H1 (cell line): ENCODE results near the gene CEL. TPM values are rescaled to one million over a fixed set of nuclear protein-coding genes. Genes with fewer than 3 reads are reported as not detected.

Experiments used
- CTCF ChIA-PET: fragments of 300-600 bp; sonication (Branson Sonifier 250); formaldehyde crosslinking; loops from one replicate; lab custom pipeline; 2021; ENCODE audit not compliant: partially characterized antibody; lab: Charles Lee
- POLR2A ChIA-PET: fragments of 300-600 bp; sonication (Branson Sonifier 250); formaldehyde crosslinking; loops from one replicate; lab custom pipeline; 2021; ENCODE audit warnings: inconsistent platforms; ENCODE audit not compliant: partially characterized antibody; lab: Charles Lee
- DNase-seq, 2 experiments: peaks; one replicate each; pipeline versions ENCODE4 v3.0.0 to v3.0.0-alpha.2; 2010 to 2022; ENCODE audit warnings: low spot score in 2 of 2, low read depth in 1 of 2, mixed read lengths in 1 of 2
- FAIRE-seq: peaks from 2 replicates; lab custom pipeline; 2011; peaks lifted over from hg19 to GRCh38; lab: Jason Lieb, UNC
- H2AFZ ChIP-seq: 2 replicates; pipeline ENCODE4 v1.8.1; 2012; ENCODE audit warnings: low read length, inconsistent platforms
- H2AK5ac ChIP-seq: 2 replicates; pipeline ENCODE4 v1.6.1; 2013; ENCODE audit warnings: low read depth, low read length
- H2BK120ac ChIP-seq: replicated peaks from 2 replicates; pipeline ENCODE3; 2013; ENCODE audit warnings: low read depth, low read length, inconsistent platforms
- H2BK12ac ChIP-seq: 2 replicates; pipeline ENCODE4 v1.6.1; 2013; ENCODE audit warnings: low read depth, low read length
- H2BK15ac ChIP-seq: 2 replicates; pipeline ENCODE4 v1.6.1; 2013; ENCODE audit warnings: low read length
- H2BK20ac ChIP-seq: 2 replicates; pipeline ENCODE4 v1.6.1; 2013; ENCODE audit warnings: low read length
- H2BK5ac ChIP-seq: 2 replicates; pipeline ENCODE4 v1.6.1; 2013; ENCODE audit warnings: low read depth, low read length
- H3K14ac ChIP-seq: 2 replicates; pipeline ENCODE4 v1.6.1; 2013; ENCODE audit warnings: inconsistent platforms; ENCODE audit not compliant: insufficient read length
- H3K18ac ChIP-seq: 2 replicates; pipeline ENCODE4 v1.6.1; 2013; ENCODE audit warnings: low read length; ENCODE audit errors: extremely low read depth
- H3K23ac ChIP-seq: 2 replicates; pipeline ENCODE4 v1.6.1; 2013; ENCODE audit warnings: inconsistent platforms; ENCODE audit not compliant: insufficient read length
- H3K23me2 ChIP-seq: 2 replicates; pipeline ENCODE4 v1.6.1; 2013; ENCODE audit warnings: low read depth, low read length
- H3K27ac ChIP-seq: 2 replicates; pipeline ENCODE4 v1.6.1; 2011; ENCODE audit warnings: low read depth, low read length, inconsistent platforms
- H3K27me3 ChIP-seq, 4 experiments: replicated peaks in 1 of 4; 1 replicate in 1 of 4; 2 replicates in 3 of 4; pipeline versions ENCODE4 v1.6.1 to v1.8.1; 2011 to 2013; ENCODE audit warnings: low read length in 3 of 4, mild to moderate bottlenecking in 3 of 4, inconsistent platforms in 2 of 4, mixed read lengths in 2 of 4, moderate library complexity in 1 of 4; ENCODE audit not compliant: control insufficient read depth in 3 of 4, insufficient read depth in 3 of 4; ENCODE audit errors: extremely low read depth in 1 of 4
- H3K36me3 ChIP-seq, 4 experiments: 2 replicates each; pipeline versions ENCODE4 v1.6.1 to v1.8.1; 2011 to 2013; ENCODE audit warnings: mild to moderate bottlenecking in 4 of 4, low read length in 3 of 4, moderate library complexity in 2 of 4, control low read depth in 1 of 4, inconsistent platforms in 1 of 4; ENCODE audit not compliant: insufficient read depth in 4 of 4, control insufficient read depth in 2 of 4
- H3K4ac ChIP-seq: replicated peaks from 2 replicates; pipeline ENCODE3; 2013; ENCODE audit warnings: low read length, low read depth, mixed read lengths, inconsistent platforms; ENCODE audit not compliant: insufficient read length
- H3K4me1 ChIP-seq, 4 experiments: replicated peaks in 1 of 4; 1 replicate in 1 of 4; 2 replicates in 3 of 4; pipeline versions ENCODE4 v1.6.1 to v1.8.1; 2011 to 2013; ENCODE audit warnings: low read length in 3 of 4, inconsistent platforms in 2 of 4, mixed read lengths in 1 of 4; ENCODE audit not compliant: insufficient read depth in 4 of 4, control insufficient read depth in 3 of 4
- H3K4me2 ChIP-seq, 2 experiments: 2 replicates each; pipeline versions ENCODE4 v1.6.1 to v1.8.1; 2011 to 2013; ENCODE audit warnings: low read depth in 2 of 2, low read length in 2 of 2, control low read depth in 1 of 2, inconsistent platforms in 1 of 2, mild to moderate bottlenecking in 1 of 2; ENCODE audit not compliant: insufficient read depth in 1 of 2
- H3K4me3 ChIP-seq, 4 experiments: fragments of 200-600, 300-600 bp in 1 of 4; sonication (generic), shearing (Covaris generic), sonication (Bioruptor Twin) in 1 of 4; 2 replicates each; pipeline versions ENCODE4 v1.5.1 to v1.8.1; 2011 to 2016; ENCODE audit warnings: low read length in 4 of 4, low read depth in 3 of 4, control low read depth in 2 of 4, inconsistent platforms in 2 of 4, mild to moderate bottlenecking in 2 of 4, mixed read lengths in 1 of 4, moderate library complexity in 1 of 4; ENCODE audit not compliant: insufficient read depth in 2 of 4; ENCODE audit errors: extremely low read depth in 1 of 4
- H3K56ac ChIP-seq: replicated peaks from 2 replicates; pipeline ENCODE3; 2013; ENCODE audit warnings: low read depth, mild to moderate bottlenecking, mixed read lengths, low read length, inconsistent platforms; ENCODE audit not compliant: insufficient read length
- H3K79me1 ChIP-seq: 2 replicates; pipeline ENCODE4 v1.6.1; 2013; ENCODE audit warnings: low read depth, low read length, control low read depth
- H3K79me2 ChIP-seq, 2 experiments: 2 replicates each; pipeline versions ENCODE4 v1.6.1 to v1.8.1; 2012 to 2013; ENCODE audit warnings: low read length in 2 of 2, mild to moderate bottlenecking in 2 of 2, inconsistent platforms in 1 of 2; ENCODE audit not compliant: insufficient read depth in 2 of 2, control insufficient read depth in 1 of 2
- H3K9ac ChIP-seq, 4 experiments: replicated peaks in 1 of 4; 1 replicate in 1 of 4; 2 replicates in 3 of 4; pipeline versions ENCODE4 v1.6.1 to v1.8.1; 2011 to 2013; ENCODE audit warnings: low read depth in 3 of 4, low read length in 3 of 4, control low read depth in 2 of 4, mild to moderate bottlenecking in 2 of 4, moderate library complexity in 2 of 4, inconsistent platforms in 1 of 4; ENCODE audit errors: extremely low read depth in 1 of 4
- H3K9me3 ChIP-seq, 2 experiments: 2 replicates each; pipeline versions ENCODE4 v1.6.1 to v1.8.1; 2012 to 2013; ENCODE audit warnings: mild to moderate bottlenecking in 2 of 2, moderate library complexity in 2 of 2, control low read depth in 1 of 2, inconsistent platforms in 1 of 2, low read depth in 1 of 2, low read length in 1 of 2, mixed read lengths in 1 of 2; ENCODE audit not compliant: insufficient read depth in 2 of 2
- H4K20me1 ChIP-seq, 2 experiments: replicated peaks in 1 of 2; 2 replicates each; pipeline versions ENCODE3 to v1.8.1; 2011 to 2013; ENCODE audit warnings: inconsistent platforms in 2 of 2, low read length in 2 of 2, mild to moderate bottlenecking in 1 of 2; ENCODE audit not compliant: insufficient read depth in 2 of 2, control insufficient read depth in 1 of 2
- H4K5ac ChIP-seq: 2 replicates; pipeline ENCODE4 v1.6.1; 2013; ENCODE audit warnings: low read length, low read depth, mixed read lengths, inconsistent platforms; ENCODE audit not compliant: insufficient read length
- H4K8ac ChIP-seq: 2 replicates; pipeline ENCODE4 v1.8.0; 2013; ENCODE audit warnings: mild to moderate bottlenecking, moderate library complexity, low read length, inconsistent platforms; ENCODE audit not compliant: insufficient read depth; ENCODE audit errors: extremely low read depth
- H4K91ac ChIP-seq: replicated peaks from 2 replicates; pipeline ENCODE3; 2013; ENCODE audit warnings: low read length, mixed read lengths, inconsistent platforms; ENCODE audit not compliant: insufficient read length
- CBX8 ChIP-seq: fragments of 300-800, 300-1000 bp; sonication (generic); IDR thresholded peaks from 2 replicates; pipeline ENCODE4 v1.7.1; 2016; ENCODE audit warnings: low read depth, low read length, borderline replicate concordance
- CTBP2 ChIP-seq: IDR thresholded peaks from 2 replicates; pipeline ENCODE4 v1.7.0; 2011; ENCODE audit warnings: borderline replicate concordance, mild to moderate bottlenecking, moderate library complexity, mixed read lengths, low read length; ENCODE audit not compliant: insufficient read depth, insufficient read length
- E2F6 ChIP-seq: IDR thresholded peaks from 2 replicates; pipeline ENCODE4 v1.6.1; 2012; ENCODE audit warnings: inconsistent platforms
- GTF2F1 ChIP-seq: IDR thresholded peaks from 2 replicates; pipeline ENCODE4 v1.6.1; 2012; ENCODE audit warnings: low read depth, low read length, improper control_type of control experiment, borderline replicate concordance
- HDAC6 ChIP-seq: IDR thresholded peaks from one replicate; pipeline ENCODE4 v1.7.1; 2012; ENCODE audit warnings: low read depth, mild to moderate bottlenecking, inconsistent platforms, low read length, moderate library complexity
- NANOG ChIP-seq: IDR thresholded peaks from 2 replicates; pipeline ENCODE4 v1.6.1; 2011; ENCODE audit warnings: low read length, low read depth, mild to moderate bottlenecking, inconsistent platforms; ENCODE audit not compliant: insufficient read depth, poor library complexity, severe bottlenecking
- RBBP5 ChIP-seq: IDR thresholded peaks from 2 replicates; pipeline ENCODE4 v1.7.1; 2012; ENCODE audit warnings: low read depth, mild to moderate bottlenecking, inconsistent platforms, low read length, moderate library complexity, borderline replicate concordance
- WGBS, 2 experiments: shearing (Covaris generic) in 1 of 2; methylation state at CpG; one replicate each; pipeline versions ENCODE4 v1.1.6 to v1.1.7; 2013 to 2015; ENCODE audit warnings: low lambda C conversion rate in 2 of 2, mixed read lengths in 2 of 2, inconsistent platforms in 1 of 2, low coverage in 1 of 2, missing lambda C conversion rate in 1 of 2; ENCODE audit not compliant: insufficient replicate concordance in 2 of 2, insufficient coverage in 1 of 2, insufficient read length in 1 of 2; ENCODE audit errors: extremely low coverage in 1 of 2, missing lambda C conversion rate in 1 of 2; 5-methylcytosine and 5-hydroxymethylcytosine counted together
- polyA plus RNA-seq, 7 experiments: library from polyadenylated mRNA; depleted of rRNA in 3 of 7; stranded (reverse) in 5 of 7; unstranded in 2 of 7; fragments of >200 nt in 5 of 7; fragments of 200-250 nt in 2 of 7; gene quantifications; 1 replicate in 5 of 7; 2 replicates in 1 of 7; 4 replicates in 1 of 7; pipeline versions ENCODE4 v1.2.1 to v1.2.3, GENCODE V29; 2011 to 2013; ENCODE audit warnings: missing spikeins in 2 of 7, mixed read lengths in 2 of 7
- total RNA-seq: library from RNA; stranded (reverse); fragmentation: NEBNext Ultra II Directional; extraction: Animal tissue kit (Norgen Biotek cat#: 25700); gene quantifications from 2 replicates; pipeline ENCODE4 v1.2.1, GENCODE V29; 2021

CEL gene
- total and polyA plus RNA-seq, 2 of the 8 experiments (the other 6 are each of a cell fraction or from before 2014, with no cell fraction given), result 1.8 to 3.4 TPM

GRCh38 chr9:133111808-133112662 is 50.3 kb downstream of the CEL start:
- Histone ChIP-seq H2BK20ac (no peak overlapping the region), H3K79me1 (no peaks in the 10 kb centered on the region), H2AFZ (no peak overlapping the region), H3K9me3 (no peaks in the 10 kb centered on the region), H2BK5ac (no peak overlapping the region), H3K27ac (no peak overlapping the region), H4K8ac (no peak overlapping the region), H3K9ac (no peak overlapping the region), H2BK15ac (no peak overlapping the region), H4K5ac (no peak overlapping the region), H3K4me2 (no peak overlapping the region), H2AK5ac (no peak overlapping the region), H3K56ac (no peak overlapping the region), H4K91ac (no peak overlapping the region), H3K23ac (no peak overlapping the region), H3K4me3 (no peak overlapping the region), H3K79me2 (no peaks in the 10 kb centered on the region), H2BK12ac (no peak overlapping the region), H3K4ac (no peak overlapping the region), H4K20me1 (peaks cover 18 to 27% of the 10 kb centered on the region in 2 experiments), H2BK120ac (no peak overlapping the region), H3K4me1 (peaks cover 0 to 4% (median 0%) of the 10 kb centered on the region in 4 experiments; a peak in 1 of 7 replicates), H3K23me2 (no peaks in the 10 kb centered on the region), H3K36me3 (peaks cover 0 to 7% (median 5%) of the 10 kb centered on the region in 4 experiments; a peak in 5 of 8 replicates), H3K27me3 (peaks cover 0 to 1% (median under 1%) of the 10 kb centered on the region in 4 experiments; a peak in 3 of 7 replicates), H3K14ac (no peak overlapping the region), H3K18ac (no peak overlapping the region)
- 93% methylated on average over 30 of the region's 30 CpGs; no CpG with 5 or more reads in 1 of the 2 experiments for WGBS, 2 experiments
- DNase-seq (no peak), FAIRE-seq (no peak)
- TF ChIP-seq CTBP2, result no peak
- no peak for TF ChIP-seq E2F6
- TF ChIP-seq NANOG, result no peak
- no peak for TF ChIP-seq HDAC6
- TF ChIP-seq GTF2F1, result no peak
- TF ChIP-seq RBBP5, result no peak
- no peak for TF ChIP-seq CBX8
- ChIA-PET CTCF (interaction anchor here (0.9 to 19.3 kb wide), 5 partner anchors 10 to 49 kb away, joined by 3 to 337 read pairs (median 5); no protein-coding TSS in a partner anchor), POLR2A (no interaction called here)
